Activated CD4-positive, alpha-beta T cell treated with anti-CD3 and anti-CD28 coated beads, Interleukin-2, amount 50 U/mL, for 16 hours (primary cell): ENCODE data around the gene CEP112.
"Not testable (repeated sequence)": the region's sequence is repeated elsewhere in the genome, so short reads cannot be mapped to it uniquely, and the experiment has no call there.

Experiments
- DNase-seq: peaks from one replicate; pipeline ENCODE4 v3.0.0-alpha.2; 2020

Gene CEP112

GRCh38 chr17:65756760-65757159 is 435.2 kb downstream of the CEP112 start:
- DNase-seq, result no peak

GRCh38 chr17:65755799-65756198 is 436.1 kb downstream of the CEP112 start:
- DNase-seq, result no peak

- DNase-seq, result no peak
These were observed 437.3 kb downstream of the CEP112 start for GRCh38 chr17:65754630-65755029.

- DNase-seq, result no peak
These were observed 437.9 kb downstream of the CEP112 start for GRCh38 chr17:65754081-65754480.

- no peak for DNase-seq
These were observed 438.6 kb downstream of the CEP112 start for GRCh38 chr17:65753348-65753747.

GRCh38 chr17:65751263-65751662 is 440.7 kb downstream of the CEP112 start:
- DNase-seq, result no peak

GRCh38 chr17:65750631-65751115 is 441.3 kb downstream of the CEP112 start:
- no peak for DNase-seq

GRCh38 chr17:65750166-65750565 is 441.8 kb downstream of the CEP112 start:
- no peak for DNase-seq

GRCh38 chr17:65749479-65749878 is 442.5 kb downstream of the CEP112 start:
- no peak for DNase-seq

GRCh38 chr17:65745241-65745640 is 446.7 kb downstream of the CEP112 start:
- DNase-seq, result no peak

GRCh38 chr17:65743308-65743655 is 448.7 kb downstream of the CEP112 start:
- DNase-seq, result no peak

- DNase-seq, result no peak
These were observed 449.3 kb downstream of the CEP112 start for GRCh38 chr17:65742403-65743307.

GRCh38 chr17:65741710-65742109 is 450.2 kb downstream of the CEP112 start:
- DNase-seq, result no peak

- DNase-seq, result no peak
These were observed 452.9 kb downstream of the CEP112 start for GRCh38 chr17:65739034-65739433.

GRCh38 chr17:65737451-65737850 is 454.5 kb downstream of the CEP112 start:
- DNase-seq, result no peak

- no peak for DNase-seq
These were observed 458.6 kb downstream of the CEP112 start for GRCh38 chr17:65733314-65733713.

- DNase-seq, result not testable (repeated sequence)
These were observed 459.3 kb downstream of the CEP112 start for GRCh38 chr17:65732667-65733066.

GRCh38 chr17:65730711-65731169 is 461.2 kb downstream of the CEP112 start:
- DNase-seq, result no peak

- DNase-seq, result no peak
These were observed 462.7 kb downstream of the CEP112 start for GRCh38 chr17:65729207-65729606.

- DNase-seq, result no peak
These were observed 464.1 kb downstream of the CEP112 start for GRCh38 chr17:65727832-65728231.

- DNase-seq, result no peak
These were observed 464.7 kb downstream of the CEP112 start for GRCh38 chr17:65727246-65727645.

GRCh38 chr17:65723431-65724151 is 468.3 kb downstream of the CEP112 start:
- no peak for DNase-seq

GRCh38 chr17:65718601-65719000 is 473.3 kb downstream of the CEP112 start:
- DNase-seq, result no peak
